Measurements from ENCODE around the gene NBAS. TPM values are rescaled to one million over a fixed set of nuclear protein-coding genes. Genes with fewer than 3 reads are reported as not detected.
"Not testable (repeated sequence)": the region's sequence is repeated elsewhere in the genome, so short reads cannot be mapped to it uniquely, and the experiment has no call there.

The NBAS gene
- total and polyA plus RNA-seq, 7 experiments from 2014 or later, result 18.6 to 41.6 (median 32.7) TPM

DNA sequence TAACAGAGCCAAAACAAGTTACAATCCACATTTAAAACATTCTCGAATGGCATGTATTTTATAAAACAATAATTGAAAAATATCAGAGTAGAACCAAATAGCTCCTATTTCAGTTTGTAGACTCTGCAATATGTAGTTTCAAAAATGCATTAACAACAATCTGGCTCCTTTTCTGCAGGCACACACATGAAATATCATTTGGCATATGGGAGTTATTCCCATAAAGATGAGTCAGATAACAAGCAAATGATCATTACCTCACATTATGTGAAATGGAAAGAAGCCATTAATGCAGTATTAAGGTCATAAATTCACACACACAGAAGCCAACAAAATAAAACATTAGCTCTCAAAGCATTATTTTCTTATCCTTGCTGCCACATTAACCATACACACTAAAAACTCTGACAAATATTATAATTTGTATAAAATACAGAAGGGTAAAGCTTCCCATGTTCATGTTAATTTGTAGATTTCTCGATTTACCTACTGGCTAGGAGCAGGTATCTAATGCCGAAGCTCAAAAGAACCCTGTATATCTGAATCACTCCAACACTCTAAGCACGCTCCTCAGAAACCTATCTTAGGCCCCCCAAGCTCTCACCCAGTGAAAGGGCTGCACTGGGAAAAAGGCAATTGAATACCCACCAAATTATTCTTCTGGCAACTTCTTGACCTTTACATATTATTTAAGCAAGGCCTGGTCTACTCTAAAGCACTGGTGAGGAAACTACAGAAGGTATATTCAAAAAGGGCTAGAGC lies 13.8 kb downstream of the NBAS start:
- peaks cover 0 to 12% (median 0%) of the 10 kb centered on the region in 7 donors for H3K4me1 Mint-ChIP-seq
- no peaks in the 10 kb centered on the region for H3K9me3 ChIP-seq (ENCODE audit: control insufficient read depth in 2 of 3, low read length in 3 of 3)
- no peak overlapping the region for H3K27ac ChIP-seq (ENCODE audit: low read depth, low read length)
- ChIA-PET POLR2A (no interaction called here), CTCF (interaction anchor here (0.9 to 1.1 kb wide), 2 partner anchors 10 to 30 kb away, joined by 3 to 5 read pairs; no protein-coding TSS in a partner anchor)
- H3K36me3 ChIP-seq (ENCODE audit: control insufficient read depth in 2 of 3, insufficient read depth in 3 of 3, low read length in 3 of 3), result peaks cover 0 to 13% (median 0%) of the 10 kb centered on the region in 3 experiments
- ATAC-seq (no peak), DNase-seq (no peak)
- intact Hi-C loops (cut with micrococcal nuclease), result no loop called here
- no peak overlapping the region for H3K4me3 Mint-ChIP-seq
- H3K27me3 Mint-ChIP-seq, result no peaks in the 10 kb centered on the region
- H3K4me1 ChIP-seq (ENCODE audit: control insufficient read depth in 2 of 2, insufficient read depth in 2 of 2, low read length in 2 of 2), result no peaks in the 10 kb centered on the region
- H3K9me3 Mint-ChIP-seq, result peaks cover 0 to 1% (median 0%) of the 10 kb centered on the region in 11 donors
- no peak overlapping the region for H3K4me3 ChIP-seq (ENCODE audit: low read length)
- H3K27ac Mint-ChIP-seq, result no peak overlapping the region
- H3K27me3 ChIP-seq (ENCODE audit: control insufficient read depth in 2 of 2, insufficient read depth in 2 of 2, low read length in 2 of 2), result no peaks in the 10 kb centered on the region
- peaks cover 4 to 32% (median 13%) of the 10 kb centered on the region in 5 donors for H3K36me3 Mint-ChIP-seq

GRCh38 chr2:15546297-15547098 lies 14.6 kb downstream of the NBAS start:
- peaks cover 0 to 8% (median 0%) of the 10 kb centered on the region in 3 experiments for H3K36me3 ChIP-seq (ENCODE audit: control insufficient read depth in 2 of 3, insufficient read depth in 3 of 3, low read length in 3 of 3)
- no peaks in the 10 kb centered on the region for H3K27me3 Mint-ChIP-seq
- H3K27ac ChIP-seq (ENCODE audit: low read depth, low read length), result no peak overlapping the region
- DNase-seq (no peak), ATAC-seq (no peak)
- H3K4me1 Mint-ChIP-seq, result peaks cover 0 to 12% (median 0%) of the 10 kb centered on the region in 7 donors
- H3K27me3 ChIP-seq (ENCODE audit: control insufficient read depth in 2 of 2, insufficient read depth in 2 of 2, low read length in 2 of 2), result no peaks in the 10 kb centered on the region
- peaks cover 4 to 29% (median 13%) of the 10 kb centered on the region in 5 donors for H3K36me3 Mint-ChIP-seq
- H3K4me3 ChIP-seq (ENCODE audit: low read length), result no peak overlapping the region
- H3K27ac Mint-ChIP-seq, result no peak overlapping the region
- H3K4me1 ChIP-seq (ENCODE audit: control insufficient read depth in 2 of 2, insufficient read depth in 2 of 2, low read length in 2 of 2), result no peaks in the 10 kb centered on the region
- CTCF ChIA-PET, result interaction anchor here (0.9 to 1.1 kb wide), 3 partner anchors 10 to 31 kb away, joined by 3 to 5 read pairs (median 3); no protein-coding TSS in a partner anchor
- POLR2A ChIA-PET, result no interaction called here
- H3K9me3 Mint-ChIP-seq, result peaks cover 0 to 1% (median 0%) of the 10 kb centered on the region in 11 donors
- H3K4me3 Mint-ChIP-seq, result no peak overlapping the region
- no peaks in the 10 kb centered on the region for H3K9me3 ChIP-seq (ENCODE audit: control insufficient read depth in 2 of 3, low read length in 3 of 3)
- intact Hi-C loops (cut with micrococcal nuclease), result loop anchor here in 1 of 2 donors (1.0 kb wide), 1 partner anchor 31 kb away; no protein-coding TSS in a partner anchor

DNA sequence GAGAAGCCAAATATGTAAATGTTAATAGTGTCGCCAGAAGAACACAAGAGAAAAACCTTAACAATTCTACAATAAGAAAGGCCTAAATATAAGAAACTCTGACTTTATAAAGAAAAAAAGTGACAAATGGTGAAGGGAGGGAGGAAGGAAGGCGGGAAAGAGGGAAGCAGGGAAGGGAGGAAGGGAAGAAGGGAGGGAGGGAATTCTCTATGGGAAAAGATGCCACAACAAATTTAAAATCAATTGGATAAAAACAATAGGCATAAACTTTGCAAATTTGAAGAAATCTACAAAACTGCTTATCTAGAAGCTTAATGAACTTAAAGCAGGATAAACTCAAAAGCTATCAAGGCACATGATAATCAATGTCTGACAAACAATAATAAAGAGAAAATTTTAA lies 16.9 kb downstream of the NBAS start:
- intact Hi-C loops (cut with micrococcal nuclease), result no loop called here
- H3K9me3 Mint-ChIP-seq, result peaks cover 0 to 2% (median 0%) of the 10 kb centered on the region in 11 donors
- H3K36me3 Mint-ChIP-seq, result peaks cover 5 to 46% (median 22%) of the 10 kb centered on the region in 5 donors
- no peak for ATAC-seq
- no peaks in the 10 kb centered on the region for H3K27me3 ChIP-seq (ENCODE audit: control insufficient read depth in 2 of 2, insufficient read depth in 2 of 2, low read length in 2 of 2)
- H3K9me3 ChIP-seq (ENCODE audit: control insufficient read depth in 2 of 3, low read length in 3 of 3), result no peaks in the 10 kb centered on the region
- no peak overlapping the region for H3K4me3 Mint-ChIP-seq
- H3K27me3 Mint-ChIP-seq, result no peaks in the 10 kb centered on the region
- peaks cover 0 to 5% (median 0%) of the 10 kb centered on the region in 3 experiments for H3K36me3 ChIP-seq (ENCODE audit: control insufficient read depth in 2 of 3, insufficient read depth in 3 of 3, low read length in 3 of 3)
- H3K4me3 ChIP-seq (ENCODE audit: low read length), result no peak overlapping the region
- DNase-seq, result no peak
- H3K27ac Mint-ChIP-seq, result no peak overlapping the region
- peaks cover 0 to 22% (median 4%) of the 10 kb centered on the region in 7 donors for H3K4me1 Mint-ChIP-seq
- ChIA-PET CTCF (no interaction called here), POLR2A (interaction anchor here (0.6 kb wide), 1 partner anchor 390 kb away, joined by 3 read pairs; no protein-coding TSS in a partner anchor)
- no peaks in the 10 kb centered on the region for H3K4me1 ChIP-seq (ENCODE audit: control insufficient read depth in 2 of 2, insufficient read depth in 2 of 2, low read length in 2 of 2)
- no peak overlapping the region for H3K27ac ChIP-seq (ENCODE audit: low read depth, low read length)

DNA sequence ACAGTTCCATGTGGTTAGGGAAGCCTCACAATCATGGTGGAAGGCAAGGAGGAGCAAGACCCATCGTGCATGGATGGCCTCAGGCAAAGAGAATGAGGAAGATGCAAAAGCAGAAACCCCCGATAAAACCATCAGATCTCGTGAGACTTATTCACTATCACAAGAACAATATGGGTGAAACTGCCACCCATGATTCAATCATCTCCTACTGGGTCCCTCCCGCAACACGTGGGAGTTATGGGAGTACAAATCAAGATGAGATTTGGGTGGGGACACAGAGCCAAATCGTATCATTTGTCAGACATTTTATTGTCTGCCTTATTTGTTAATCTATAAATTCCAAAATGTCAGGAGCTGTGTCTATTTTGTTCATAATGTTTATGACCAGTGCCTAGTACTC lies 17.6 kb downstream of the NBAS start:
- intact Hi-C loops (cut with micrococcal nuclease), result no loop called here
- Histone ChIP-seq H3K9me3 (ENCODE audit: control insufficient read depth in 2 of 3, low read length in 3 of 3) (no peaks in the 10 kb centered on the region), H3K27ac (ENCODE audit: low read depth, low read length) (no peak overlapping the region), H3K4me3 (ENCODE audit: low read length) (no peak overlapping the region), H3K27me3 (ENCODE audit: control insufficient read depth in 2 of 2, insufficient read depth in 2 of 2, low read length in 2 of 2) (no peaks in the 10 kb centered on the region), H3K36me3 (ENCODE audit: control insufficient read depth in 2 of 3, insufficient read depth in 3 of 3, low read length in 3 of 3) (peaks cover 0 to 9% (median 0%) of the 10 kb centered on the region in 3 experiments), H3K4me1 (ENCODE audit: control insufficient read depth in 2 of 2, insufficient read depth in 2 of 2, low read length in 2 of 2) (no peaks in the 10 kb centered on the region)
- peaks cover 0 to 2% (median 0%) of the 10 kb centered on the region in 11 donors for H3K9me3 Mint-ChIP-seq
- ATAC-seq (no peak), DNase-seq (no peak)
- H3K27ac Mint-ChIP-seq, result no peak overlapping the region
- CTCF ChIA-PET, result no interaction called here
- peaks cover 0 to 22% (median 4%) of the 10 kb centered on the region in 7 donors for H3K4me1 Mint-ChIP-seq
- peaks cover 6 to 44% (median 16%) of the 10 kb centered on the region in 5 donors for H3K36me3 Mint-ChIP-seq
- no peaks in the 10 kb centered on the region for H3K27me3 Mint-ChIP-seq
- H3K4me3 Mint-ChIP-seq, result no peak overlapping the region
- POLR2A ChIA-PET, result no interaction called here

DNA sequence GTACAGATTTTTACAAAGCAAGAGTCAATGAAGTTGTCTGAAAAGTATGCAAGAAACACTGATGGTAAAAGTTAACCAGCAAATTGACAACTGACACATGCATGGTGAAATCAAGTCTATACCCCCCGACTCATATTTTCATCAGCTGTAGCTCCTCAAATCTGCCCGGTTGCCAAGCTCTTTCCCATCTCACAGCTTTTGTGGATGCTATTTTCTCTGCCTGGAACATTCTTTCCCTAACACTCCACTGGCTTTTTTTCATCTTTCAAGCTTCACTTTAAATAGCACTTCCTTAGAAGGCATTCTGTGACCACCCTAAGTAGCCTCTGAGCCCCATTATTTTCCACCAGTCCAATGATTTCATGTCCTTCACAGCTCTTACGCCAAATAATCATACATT lies 18.1 kb downstream of the NBAS start:
- peaks cover 0 to 22% (median 4%) of the 10 kb centered on the region in 7 donors for H3K4me1 Mint-ChIP-seq
- H3K27ac Mint-ChIP-seq, result no peak overlapping the region
- Histone ChIP-seq H3K27ac (ENCODE audit: low read depth, low read length) (no peak overlapping the region), H3K4me1 (ENCODE audit: control insufficient read depth in 2 of 2, insufficient read depth in 2 of 2, low read length in 2 of 2) (no peaks in the 10 kb centered on the region), H3K36me3 (ENCODE audit: control insufficient read depth in 2 of 3, insufficient read depth in 3 of 3, low read length in 3 of 3) (peaks cover 0 to 9% (median 0%) of the 10 kb centered on the region in 3 experiments), H3K9me3 (ENCODE audit: control insufficient read depth in 2 of 3, low read length in 3 of 3) (no peaks in the 10 kb centered on the region), H3K27me3 (ENCODE audit: control insufficient read depth in 2 of 2, insufficient read depth in 2 of 2, low read length in 2 of 2) (no peaks in the 10 kb centered on the region), H3K4me3 (ENCODE audit: low read length) (no peak overlapping the region)
- no peak for ATAC-seq
- CTCF ChIA-PET, result no interaction called here
- H3K36me3 Mint-ChIP-seq, result peaks cover 6 to 46% (median 16%) of the 10 kb centered on the region in 5 donors
- POLR2A ChIA-PET, result no interaction called here
- peaks cover 0 to 2% (median 0%) of the 10 kb centered on the region in 11 donors for H3K9me3 Mint-ChIP-seq
- intact Hi-C loops (cut with micrococcal nuclease), result no loop called here
- no peak for DNase-seq
- no peak overlapping the region for H3K4me3 Mint-ChIP-seq
- H3K27me3 Mint-ChIP-seq, result no peaks in the 10 kb centered on the region

DNA sequence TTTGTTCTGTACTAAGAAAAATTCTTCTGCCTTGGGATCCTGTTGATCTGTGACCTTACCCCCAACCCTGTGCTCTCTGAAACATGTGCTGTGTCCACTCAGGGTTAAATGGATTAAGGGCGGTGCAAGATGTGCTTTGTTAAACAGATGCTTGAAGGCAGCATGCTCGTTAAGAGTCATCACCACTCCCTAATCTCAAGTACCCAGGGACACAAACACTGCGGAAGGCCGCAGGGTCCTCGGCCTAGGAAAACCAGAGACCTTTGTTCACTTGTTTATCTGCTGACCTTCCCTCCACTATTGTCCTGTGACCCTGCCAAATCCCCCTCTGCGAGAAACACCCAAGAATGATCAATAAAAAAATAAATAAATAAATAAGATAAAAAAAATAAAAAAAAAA lies 18.9 kb downstream of the NBAS start:
- H3K9me3 ChIP-seq (ENCODE audit: control insufficient read depth in 2 of 3, low read length in 3 of 3); H3K27me3 Mint-ChIP-seq; POLR2A ChIA-PET; H3K4me3 Mint-ChIP-seq; H3K27me3 ChIP-seq (ENCODE audit: control insufficient read depth in 2 of 2, insufficient read depth in 2 of 2, low read length in 2 of 2); H3K27ac ChIP-seq (ENCODE audit: low read depth, low read length); ATAC-seq; H3K9me3 Mint-ChIP-seq; H3K4me3 ChIP-seq (ENCODE audit: low read length); H3K27ac Mint-ChIP-seq; H3K4me1 ChIP-seq (ENCODE audit: control insufficient read depth in 2 of 2, insufficient read depth in 2 of 2, low read length in 2 of 2); intact Hi-C loops (cut with micrococcal nuclease); DNase-seq; CTCF ChIA-PET: not testable (repeated sequence)
- H3K36me3 Mint-ChIP-seq, result peaks cover 7 to 51% (median 17%) of the 10 kb centered on the region in 5 donors
- H3K36me3 ChIP-seq (ENCODE audit: control insufficient read depth in 2 of 3, insufficient read depth in 3 of 3, low read length in 3 of 3), result peaks cover 0 to 14% (median 0%) of the 10 kb centered on the region in 3 experiments
- H3K4me1 Mint-ChIP-seq, result peaks cover 0 to 23% (median 4%) of the 10 kb centered on the region in 7 donors
